Erythroblast (primary cell): ENCODE measurements around the gene CFAP61.

Experiments used
- GATA1 ChIP-seq: IDR thresholded peaks from 2 replicates; pipeline ENCODE4 v1.6.1; 2011; ENCODE audit warnings: low read depth, mild to moderate bottlenecking, control low read depth, low read length, moderate library complexity
- POLR2A ChIP-seq: IDR thresholded peaks from 2 replicates; pipeline ENCODE4 v1.6.1; 2011; ENCODE audit warnings: mild to moderate bottlenecking, low read length

DNA sequence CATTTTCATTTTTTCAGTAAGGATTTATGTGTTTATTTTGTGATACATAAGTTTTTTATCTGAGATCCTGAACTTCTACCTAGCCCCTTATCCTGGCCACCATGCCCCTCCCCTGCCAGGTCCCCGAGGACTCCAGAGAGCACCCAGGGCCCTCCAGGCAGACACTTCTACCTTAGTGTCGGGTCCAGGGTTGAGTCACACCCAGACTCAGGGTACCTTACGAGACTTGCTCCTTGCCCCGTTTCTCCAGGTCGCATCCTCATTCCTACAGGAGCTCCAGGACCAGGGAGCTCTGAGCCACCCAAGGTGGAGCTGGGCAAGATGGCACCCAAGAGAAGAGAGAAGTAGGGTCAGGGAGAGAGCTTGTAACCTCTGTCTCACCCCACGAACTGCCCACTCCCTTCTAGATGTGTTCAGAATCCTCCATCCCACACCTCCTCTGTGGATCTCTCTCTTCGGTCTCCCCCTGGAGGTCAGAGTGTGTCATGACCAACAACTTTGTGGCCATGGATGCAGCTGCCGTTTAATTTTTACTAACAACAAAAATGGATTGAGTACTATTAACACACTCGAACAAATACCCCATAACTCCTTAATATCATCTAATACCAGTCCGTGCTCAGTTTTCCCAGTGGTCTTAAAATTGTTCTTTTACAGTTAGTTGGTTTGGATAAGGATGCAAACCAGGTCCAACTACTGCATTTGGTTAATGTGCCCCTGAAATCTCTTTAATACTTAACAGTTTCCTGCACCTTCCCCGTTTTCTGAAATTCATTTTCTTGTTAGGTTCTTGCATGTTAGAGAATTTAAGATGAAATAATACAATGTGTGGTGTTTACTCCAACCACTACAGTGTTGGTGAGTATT is 185.0 kb downstream of the CFAP61 start:
- TF ChIP-seq POLR2A (no peak), GATA1 (no peak)
